Measurements from ENCODE around the gene SCYGR8.

Gene SCYGR8

GRCh38 chr2:227745594-227745993 is at the start of gene SCYGR8:
TSS of gene SCYGR8 (plus strand) at chr2:227745894. CDS start at chr2:227745894, 0 bp downstream.
- no peak for DNase-seq (ENCODE audit: low read depth)
- no peak within 1 kb of the TSS for H3K4me3 ChIP-seq (replicated peaks; ENCODE audit: low read depth, low read length)
- TF ChIP-seq CTCF (IDR thresholded peaks at IDR 0.05; ENCODE audit: low read length, missing control alignments), result no peak

- no peak for DNase-seq (ENCODE audit: low read depth)
- H3K4me3 ChIP-seq (replicated peaks; ENCODE audit: low read depth, low read length), result no peak overlapping the region
- no peak for TF ChIP-seq CTCF (IDR thresholded peaks at IDR 0.05; ENCODE audit: low read length, missing control alignments)
These were observed 48.6 kb upstream of the SCYGR8 start for GRCh38 chr2:227696990-227697679.

- no peak for TF ChIP-seq CTCF (IDR thresholded peaks at IDR 0.05; ENCODE audit: low read length, missing control alignments)
- H3K4me3 ChIP-seq (replicated peaks; ENCODE audit: low read depth, low read length), result no peak overlapping the region
- DNase-seq (ENCODE audit: low read depth), result no peak
These were observed 44.1 kb upstream of the SCYGR8 start for GRCh38 chr2:227701556-227701955.

- H3K4me3 ChIP-seq (replicated peaks; ENCODE audit: low read depth, low read length), result no peak overlapping the region
- no peak for TF ChIP-seq CTCF (IDR thresholded peaks at IDR 0.05; ENCODE audit: low read length, missing control alignments)
- peak; percentile 44 for DNase-seq (ENCODE audit: low read depth)
These were observed 42.4 kb upstream of the SCYGR8 start for GRCh38 chr2:227703280-227703732.

GRCh38 chr2:227703961-227704360 is 41.7 kb upstream of the SCYGR8 start:
- H3K4me3 ChIP-seq (replicated peaks; ENCODE audit: low read depth, low read length), result no peak overlapping the region
- no peak for TF ChIP-seq CTCF (IDR thresholded peaks at IDR 0.05; ENCODE audit: low read length, missing control alignments)

GRCh38 chr2:227706859-227707258 is 38.8 kb upstream of the SCYGR8 start:
- no peak overlapping the region for H3K4me3 ChIP-seq (replicated peaks; ENCODE audit: low read depth, low read length)
- TF ChIP-seq CTCF (IDR thresholded peaks at IDR 0.05; ENCODE audit: low read length, missing control alignments), result no peak
- no peak for DNase-seq (ENCODE audit: low read depth)

More at GRCh38 chr2:227703961-227704360, 41.7 kb upstream of the SCYGR8 start:
- DNase-seq (ENCODE audit: low read depth), result peak; percentile 31

- no peak for TF ChIP-seq CTCF (IDR thresholded peaks at IDR 0.05; ENCODE audit: low read length, missing control alignments)
- H3K4me3 ChIP-seq (replicated peaks; ENCODE audit: low read depth, low read length), result no peak overlapping the region
- no peak for DNase-seq (ENCODE audit: low read depth)
These were observed 38.3 kb upstream of the SCYGR8 start for GRCh38 chr2:227707390-227707789.
